ENCODE data around the gene COP1. TPM values are rescaled to one million over a fixed set of nuclear protein-coding genes. Genes with fewer than 3 reads are reported as not detected.

COP1 gene
- total and polyA plus RNA-seq, 2 of the 4 experiments (the other 2 are of a cell fraction): 17.8 to 35.0 TPM

DNA sequence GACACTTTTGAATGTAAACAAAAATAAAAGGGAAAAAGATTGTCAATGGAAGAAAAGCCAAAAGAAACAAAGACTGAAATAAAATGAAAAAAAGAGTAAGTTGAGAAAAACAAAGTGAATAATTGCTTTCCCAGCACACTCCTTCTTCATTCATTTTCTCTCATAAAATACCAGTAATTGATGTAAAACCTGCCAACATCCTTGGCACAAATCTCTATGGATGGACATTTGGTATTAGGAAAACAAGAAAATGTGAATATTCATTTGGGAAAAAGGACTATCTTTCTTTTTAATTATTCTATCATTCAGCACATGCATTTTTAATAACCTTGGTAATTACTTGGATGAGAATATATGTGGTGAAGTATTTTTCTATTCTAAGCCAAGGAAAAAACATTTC is 259.3 kb downstream of the COP1 start:
- no peak overlapping the region for H2BK5ac ChIP-seq (ENCODE audit: low read depth, low read length, poor library complexity, severe bottlenecking)
- H2BK15ac ChIP-seq (ENCODE audit: low read depth, low read length): no peak overlapping the region
- H3K4me2 ChIP-seq (ENCODE audit: low read depth, low read length): no peak overlapping the region
- H3K4me3 ChIP-seq (ENCODE audit: insufficient read depth, low read depth, low read length): no peak overlapping the region
- no peak overlapping the region for H3K27ac ChIP-seq (ENCODE audit: insufficient read depth, low read length)
- H4K8ac ChIP-seq (ENCODE audit: low read depth in 2 of 2, low read length in 2 of 2): no peak overlapping the region
- no peaks in the 10 kb centered on the region for H4K20me1 ChIP-seq (ENCODE audit: insufficient read depth, low read length)
- H3K27me3 ChIP-seq (ENCODE audit: control insufficient read depth, insufficient read depth, low read length): no peaks in the 10 kb centered on the region
- no peaks in the 10 kb centered on the region for H3K9me1 ChIP-seq (ENCODE audit: insufficient read depth, low read length)
- DNase-seq (no peak), ATAC-seq (ENCODE audit: low read depth) (no peak)
- intact Hi-C loops (cut with micrococcal nuclease): no loop called here
- BruUV-seq (replicated peaks): no TSS peak
- ChIA-PET POLR2A (ENCODE audit: unreplicated experiment) (no interaction called here), CTCF (no interaction called here)
- no peak overlapping the region for H2AFZ ChIP-seq (replicated peaks; ENCODE audit: low read length, poor library complexity)
- in situ Hi-C loops (cut with MboI; ENCODE audit: low sequenced_read_pairs): no loop called here
- H3K9ac ChIP-seq (ENCODE audit: low read depth, low read length): no peak overlapping the region
- no peak overlapping the region for H2BK120ac ChIP-seq (ENCODE audit: low read depth, low read length)
- no peaks in the 10 kb centered on the region for H3K36me3 ChIP-seq (ENCODE audit: control insufficient read depth, insufficient read depth, low read length)
- no peak overlapping the region for H4K91ac ChIP-seq (ENCODE audit: insufficient read depth, low read depth, low read length)
- H3K18ac ChIP-seq (ENCODE audit: low read depth, low read length): no peak overlapping the region
- no peak overlapping the region for H2AK5ac ChIP-seq (ENCODE audit: low read depth, low read length)
- no peak overlapping the region for H4K5ac ChIP-seq (ENCODE audit: low read depth, low read length)
- peaks cover 3 to 7% of the 10 kb centered on the region in 2 experiments; a peak in 2 of 4 replicates for H3K79me1 ChIP-seq (ENCODE audit: low read depth in 1 of 2, low read length in 2 of 2)
- dilution Hi-C loops (cut with HindIII; ENCODE audit: low sequenced_read_pairs, unreplicated experiment): no loop called here
- H2BK20ac ChIP-seq (ENCODE audit: low read depth, low read length): no peak overlapping the region
- H3K4me1 ChIP-seq (ENCODE audit: control insufficient read depth, insufficient read depth, low read length): peaks cover 3% of the 10 kb centered on the region; the same call in 1 of the 2 replicates
- no peak overlapping the region for H3K23ac ChIP-seq (ENCODE audit: low read depth, low read length)
- H3K4ac ChIP-seq (ENCODE audit: low read depth, low read length): no peak overlapping the region
- H3K14ac ChIP-seq (replicated peaks; ENCODE audit: low read depth, low read length): no peak overlapping the region
- no peak overlapping the region for H2AK9ac ChIP-seq (replicated peaks; ENCODE audit: low read depth, low read length, poor library complexity)
- H3K56ac ChIP-seq (ENCODE audit: extremely low read depth, insufficient read depth, low read length): no peak overlapping the region
- TF ChIP-seq CEBPB (IDR thresholded peaks at IDR 0.05; ENCODE audit: low read depth, low read length) (no peak), FOS (IDR thresholded peaks at IDR 0.05; ENCODE audit: low read depth, low read length) (no peak), RAD21 (IDR thresholded peaks at IDR 0.05; ENCODE audit: low read length) (no peak), MAFK (IDR thresholded peaks at IDR 0.05; ENCODE audit: low read depth, low read length) (no peak), MAZ (IDR thresholded peaks at IDR 0.05; ENCODE audit: borderline replicate concordance, low read depth, low read length) (no peak), BHLHE40 (IDR thresholded peaks at IDR 0.05; ENCODE audit: low read depth, low read length) (no peak), CHD1 (IDR thresholded peaks at IDR 0.05; ENCODE audit: low read depth, low read length) (no peak), CTCF (conservative IDR thresholded peaks at IDR 0.05; ENCODE audit: low read depth, low read length) (no peak), MXI1 (IDR thresholded peaks at IDR 0.05; ENCODE audit: borderline replicate concordance, low read depth, low read length) (no peak), NFE2L2 (IDR thresholded peaks at IDR 0.05; ENCODE audit: low read depth, low read length) (no peak), POLR2A (IDR thresholded peaks at IDR 0.05; ENCODE audit: low read depth, low read length) (no peak), USF2 (IDR thresholded peaks at IDR 0.05; ENCODE audit: low read depth, low read length) (no peak), SMC3 (IDR thresholded peaks at IDR 0.05; ENCODE audit: low read depth, low read length) (no peak), RCOR1 (IDR thresholded peaks at IDR 0.05; ENCODE audit: insufficient replicate concordance, low read length) (no peak), RFX5 (IDR thresholded peaks at IDR 0.05; ENCODE audit: low read depth, low read length) (no peak)
- TF ChIP-seq, protein P1, sequence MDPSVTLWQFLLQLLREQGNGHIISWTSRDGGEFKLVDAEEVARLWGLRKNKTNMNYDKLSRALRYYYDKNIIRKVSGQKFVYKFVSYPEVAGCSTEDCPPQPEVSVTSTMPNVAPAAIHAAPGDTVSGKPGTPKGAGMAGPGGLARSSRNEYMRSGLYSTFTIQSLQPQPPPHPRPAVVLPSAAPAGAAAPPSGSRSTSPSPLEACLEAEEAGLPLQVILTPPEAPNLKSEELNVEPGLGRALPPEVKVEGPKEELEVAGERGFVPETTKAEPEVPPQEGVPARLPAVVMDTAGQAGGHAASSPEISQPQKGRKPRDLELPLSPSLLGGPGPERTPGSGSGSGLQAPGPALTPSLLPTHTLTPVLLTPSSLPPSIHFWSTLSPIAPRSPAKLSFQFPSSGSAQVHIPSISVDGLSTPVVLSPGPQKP (IDR thresholded peaks at IDR 0.05; ENCODE audit: borderline replicate concordance, low read depth, low read length): no peak
- H3K9me3 ChIP-seq (ENCODE audit: control insufficient read depth, insufficient read depth, low read length): no peaks in the 10 kb centered on the region

Data from IMR-90 (cell line).